ENCODE measurements around the gene TBX15. TPM values are rescaled to one million over a fixed set of nuclear protein-coding genes. Genes with fewer than 3 reads are reported as not detected.
A peak's percentile ranks its signal among the peaks of the same experiment; 100 is the strongest.

Gene TBX15
- total RNA-seq, 1 donor from 2014 or later, result not detected

- no peak for TF ChIP-seq CTCF (IDR thresholded peaks at IDR 0.05; ENCODE audit: unreplicated experiment)
- Mint-ChIP-seq H3K36me3 (ENCODE audit: insufficient read depth) (no peaks in the 10 kb centered on the region), H3K9me3 (ENCODE audit: low read depth) (no peaks in the 10 kb centered on the region), H3K4me1 (ENCODE audit: low read depth) (peaks cover 3% of the 10 kb centered on the region), H3K27me3 (peaks cover 100% of the 10 kb centered on the region), H3K27ac (peak overlapping the region; percentile 62), H3K4me3 (ENCODE audit: low read depth) (no peak overlapping the region)
- DNase-seq (ENCODE audit: low spot score, unreplicated experiment), result no peak
These were observed 9.0 kb downstream of the TBX15 start for GRCh38 chr1:118978914-118979701.

- Mint-ChIP-seq H3K27me3 (peaks cover 100% of the 10 kb centered on the region), H3K4me1 (ENCODE audit: low read depth) (peaks cover 2% of the 10 kb centered on the region), H3K27ac (no peak overlapping the region), H3K4me3 (ENCODE audit: low read depth) (no peak overlapping the region), H3K9me3 (ENCODE audit: low read depth) (no peaks in the 10 kb centered on the region), H3K36me3 (ENCODE audit: insufficient read depth) (no peaks in the 10 kb centered on the region)
- DNase-seq (ENCODE audit: low spot score, unreplicated experiment), result no peak
- no peak for TF ChIP-seq CTCF (IDR thresholded peaks at IDR 0.05; ENCODE audit: unreplicated experiment)
These were observed 10.5 kb downstream of the TBX15 start for GRCh38 chr1:118977600-118977999.

GRCh38 chr1:118974661-118975060 is 13.5 kb downstream of the TBX15 start:
- no peak for TF ChIP-seq CTCF (IDR thresholded peaks at IDR 0.05; ENCODE audit: unreplicated experiment)
- no peak overlapping the region for H3K4me3 Mint-ChIP-seq (ENCODE audit: low read depth)
- peaks cover 98% of the 10 kb centered on the region for H3K27me3 Mint-ChIP-seq
- no peaks in the 10 kb centered on the region for H3K9me3 Mint-ChIP-seq (ENCODE audit: low read depth)
- DNase-seq (ENCODE audit: low spot score, unreplicated experiment), result no peak
- no peaks in the 10 kb centered on the region for H3K4me1 Mint-ChIP-seq (ENCODE audit: low read depth)
- no peaks in the 10 kb centered on the region for H3K36me3 Mint-ChIP-seq (ENCODE audit: insufficient read depth)
- no peak overlapping the region for H3K27ac Mint-ChIP-seq

- no peak for DNase-seq (ENCODE audit: low spot score, unreplicated experiment)
- no peak for TF ChIP-seq CTCF (IDR thresholded peaks at IDR 0.05; ENCODE audit: unreplicated experiment)
- Mint-ChIP-seq H3K4me3 (ENCODE audit: low read depth) (no peak overlapping the region), H3K9me3 (ENCODE audit: low read depth) (no peaks in the 10 kb centered on the region), H3K36me3 (ENCODE audit: insufficient read depth) (no peaks in the 10 kb centered on the region), H3K27ac (no peak overlapping the region), H3K4me1 (ENCODE audit: low read depth) (no peaks in the 10 kb centered on the region), H3K27me3 (peaks cover 96% of the 10 kb centered on the region)
These were observed 14.5 kb downstream of the TBX15 start for GRCh38 chr1:118973531-118974137.

- Mint-ChIP-seq H3K36me3 (ENCODE audit: insufficient read depth) (no peaks in the 10 kb centered on the region), H3K9me3 (ENCODE audit: low read depth) (no peaks in the 10 kb centered on the region), H3K4me1 (ENCODE audit: low read depth) (no peaks in the 10 kb centered on the region), H3K27ac (no peak overlapping the region), H3K27me3 (peaks cover 90% of the 10 kb centered on the region), H3K4me3 (ENCODE audit: low read depth) (no peak overlapping the region)
- DNase-seq (ENCODE audit: low spot score, unreplicated experiment), result no peak
- no peak for TF ChIP-seq CTCF (IDR thresholded peaks at IDR 0.05; ENCODE audit: unreplicated experiment)
These were observed 15.1 kb downstream of the TBX15 start for GRCh38 chr1:118973032-118973431.
